GM12878 (cell line): Measurements from ENCODE around the gene SNAP23. TPM values are rescaled to one million over a fixed set of nuclear protein-coding genes. Genes with fewer than 3 reads are reported as not detected.
A peak's percentile ranks its signal among the peaks of the same experiment; 100 is the strongest.

Experiments used
- BMI1 ChIP-seq: fragments of 450-650 bp; IDR thresholded peaks from 2 replicates; pipeline ENCODE4 v1.6.1; 2016; ENCODE audit warnings: mild to moderate bottlenecking, moderate library complexity, borderline replicate concordance
- EGR1 ChIP-seq, 2 experiments: IDR thresholded peaks; 1 replicate in 1 of 2; 2 replicates in 1 of 2; pipeline ENCODE4 v1.6.1; 2011 to 2012; ENCODE audit warnings: low read depth in 2 of 2, low read length in 2 of 2, borderline replicate concordance in 1 of 2, mild to moderate bottlenecking in 1 of 2, moderate library complexity in 1 of 2
- HDAC2 ChIP-seq: fragments of 200-600 bp; sonication (generic); IDR thresholded peaks from 2 replicates; pipeline ENCODE4 v1.6.1; 2017
- IKZF2 ChIP-seq, 2 experiments: fragments of 450-650 bp; IDR thresholded peaks; 2 replicates each; pipeline ENCODE4 v1.6.1; 2017; ENCODE audit warnings: mild to moderate bottlenecking in 2 of 2, moderate library complexity in 2 of 2
- JUND ChIP-seq: IDR thresholded peaks from 2 replicates; pipeline ENCODE4 v1.6.1; 2012; ENCODE audit warnings: low read depth, mild to moderate bottlenecking, low read length, improper control_type of control experiment, moderate library complexity
- KAT2A ChIP-seq: conservative IDR thresholded peaks from 2 replicates; pipeline ENCODE4 v1.6.1; 2011; ENCODE audit warnings: low read depth, low read length; ENCODE audit not compliant: control insufficient read depth
- NR2C1 ChIP-seq: fragments of 450-650 bp; IDR thresholded peaks from 2 replicates; pipeline ENCODE4 v1.6.1; 2017; ENCODE audit warnings: antibody characterized with exemption, mild to moderate bottlenecking, moderate library complexity
- RAD51 ChIP-seq: fragments of 450-650 bp; IDR thresholded peaks from 2 replicates; pipeline ENCODE4 v1.6.1; 2016; ENCODE audit warnings: moderate library complexity, mild to moderate bottlenecking, inconsistent platforms
- SREBF1 ChIP-seq: IDR thresholded peaks from 2 replicates; pipeline ENCODE4 v1.6.1; 2012; ENCODE audit warnings: mild to moderate bottlenecking, low read length
- SUZ12 ChIP-seq: fragments of 200-600 bp; sonication (generic); IDR thresholded peaks from one replicate; pipeline ENCODE4 v1.6.1; 2018; ENCODE audit warnings: antibody characterized with exemption, mild to moderate bottlenecking; ENCODE audit not compliant: unreplicated experiment
- TCF3 ChIP-seq: IDR thresholded peaks from 2 replicates; pipeline ENCODE4 v1.6.1; 2012; ENCODE audit warnings: low read depth, mild to moderate bottlenecking, low read length, borderline replicate concordance; ENCODE audit not compliant: insufficient read depth
- ZNF207 ChIP-seq: fragments of 450-650 bp; IDR thresholded peaks from 2 replicates; pipeline ENCODE4 v1.6.1; 2014; ENCODE audit warnings: antibody characterized with exemption, mild to moderate bottlenecking, borderline replicate concordance
- polyA plus RNA-seq, 11 experiments: library from polyadenylated mRNA; depleted of rRNA in 4 of 11; unstranded in 6 of 11; stranded (reverse) in 5 of 11; fragments of >200 nt; fragmentation: Nextera tagmentation in 4 of 11; fragmentation: Illumina TruSeq in 1 of 11; extraction: Ambion mirVana in 4 of 11; extraction: Trizol in 1 of 11; gene quantifications; 1 replicate in 1 of 11; 2 replicates in 10 of 11; pipeline versions ENCODE4 v1.2.1 to v1.2.3, GENCODE V29; 2011 to 2016; ENCODE audit warnings: inconsistent platforms in 2 of 11, missing spikeins in 2 of 11, low read depth in 1 of 11
- total RNA-seq, 4 experiments: library from RNA; depleted of rRNA in 3 of 4; stranded (reverse); fragments of >200 nt in 3 of 4; fragmentation: Illumina TruSeq in 1 of 4; extraction: Trizol in 1 of 4; gene quantifications; 2 replicates each; pipeline versions ENCODE4 v1.2.1 to v1.2.3, GENCODE V29; 2013 to 2021
- TF ChIP-seq, protein P1 (sequence below): fragments of 450-650 bp; IDR thresholded peaks from 2 replicates; pipeline ENCODE4 v1.6.1; 2018; ENCODE audit warnings: borderline replicate concordance, mild to moderate bottlenecking; ENCODE audit not compliant: partially characterized antibody
- TF ChIP-seq, protein P2 (sequence below): IDR thresholded peaks from 2 replicates; pipeline ENCODE4 v1.6.1; 2011; ENCODE audit warnings: mild to moderate bottlenecking, low read depth, low read length, moderate library complexity; ENCODE audit not compliant: insufficient replicate concordance
- TF ChIP-seq, protein P3 (sequence below): fragments of 450-650 bp; IDR thresholded peaks from 2 replicates; pipeline ENCODE4 v1.6.1; 2017; ENCODE audit warnings: mild to moderate bottlenecking
- TF ChIP-seq, protein P4 (sequence below): IDR thresholded peaks from 2 replicates; pipeline ENCODE4 v1.6.1; 2012; ENCODE audit warnings: low read length, inconsistent platforms

Gene SNAP23
- total and polyA plus RNA-seq, 10 of the 15 experiments (the other 5 are each of a cell fraction or from before 2014, with no cell fraction given): 51.9 to 127 (median 74.6) TPM

DNA sequence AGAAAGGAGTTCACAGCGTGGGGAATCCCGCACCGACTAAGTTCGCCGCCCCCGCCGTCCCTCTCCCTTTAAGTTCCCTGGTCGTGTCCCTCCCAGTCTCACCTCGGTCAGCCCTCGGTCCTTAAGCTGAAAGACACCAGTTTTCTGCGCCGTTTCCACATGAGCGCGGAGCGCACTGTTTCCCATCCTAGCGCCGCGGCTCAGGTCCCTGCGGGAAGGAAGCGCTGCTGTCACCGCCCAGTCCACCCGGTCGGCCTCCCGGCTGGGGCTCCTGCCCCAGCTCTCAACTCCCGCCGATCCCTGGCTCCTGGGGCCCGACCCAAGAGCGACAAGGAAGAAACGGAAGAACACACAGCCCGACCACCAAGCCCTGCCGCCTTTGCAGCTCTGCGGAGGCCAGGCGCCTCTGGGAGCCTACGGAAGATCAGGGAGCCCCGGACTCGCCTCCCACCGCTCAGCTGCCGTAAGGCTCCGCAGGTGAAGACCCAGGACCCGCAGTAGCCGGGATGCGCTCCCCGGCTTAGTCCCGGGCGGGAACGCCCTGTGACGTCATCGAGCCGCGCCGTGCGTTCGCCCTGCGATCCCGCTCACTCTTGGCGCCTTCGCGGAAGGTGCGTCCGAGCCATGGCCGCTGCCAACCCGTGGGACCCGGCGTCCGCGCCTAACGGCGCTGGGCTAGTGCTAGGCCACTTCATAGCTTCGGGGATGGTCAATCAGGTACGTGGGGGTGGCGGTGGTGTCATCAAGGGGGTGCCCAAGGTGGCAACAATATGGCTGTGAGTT lies 53.0 kb downstream of the SNAP23 start, which contains the start of the genes HAUS2 and LRRC57 (continued):
- TF ChIP-seq, protein P1, sequence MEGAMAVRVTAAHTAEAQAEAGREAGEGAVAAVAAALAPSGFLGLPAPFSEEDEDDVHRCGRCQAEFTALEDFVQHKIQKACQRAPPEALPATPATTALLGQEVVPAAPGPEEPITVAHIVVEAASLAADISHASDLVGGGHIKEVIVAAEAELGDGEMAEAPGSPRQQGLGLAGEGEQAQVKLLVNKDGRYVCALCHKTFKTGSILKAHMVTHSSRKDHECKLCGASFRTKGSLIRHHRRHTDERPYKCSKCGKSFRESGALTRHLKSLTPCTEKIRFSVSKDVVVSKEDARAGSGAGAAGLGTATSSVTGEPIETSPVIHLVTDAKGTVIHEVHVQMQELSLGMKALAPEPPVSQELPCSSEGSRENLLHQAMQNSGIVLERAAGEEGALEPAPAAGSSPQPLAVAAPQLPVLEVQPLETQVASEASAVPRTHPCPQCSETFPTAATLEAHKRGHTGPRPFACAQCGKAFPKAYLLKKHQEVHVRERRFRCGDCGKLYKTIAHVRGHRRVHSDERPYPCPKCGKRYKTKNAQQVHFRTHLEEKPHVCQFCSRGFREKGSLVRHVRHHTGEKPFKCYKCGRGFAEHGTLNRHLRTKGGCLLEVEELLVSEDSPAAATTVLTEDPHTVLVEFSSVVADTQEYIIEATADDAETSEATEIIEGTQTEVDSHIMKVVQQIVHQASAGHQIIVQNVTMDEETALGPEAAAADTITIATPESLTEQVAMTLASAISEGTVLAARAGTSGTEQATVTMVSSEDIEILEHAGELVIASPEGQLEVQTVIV: peak; percentile 18
- TF ChIP-seq HDAC2 (no peak), TCF3 (no peak), RAD51 (no peak), BMI1 (no peak), SUZ12 (no peak), ZNF207 (0 out of 2 replicates have a peak, but pooled peaks have one; percentile 71), IKZF2 (IDR thresholded peaks at IDR 0.05) (peak; percentile 52 to 71; a peak in 2 of 4 replicates), KAT2A (no peak), SREBF1 (no peak), JUND (peak; percentile 65; the same call in 1 of the 2 replicates), EGR1 (IDR thresholded peaks at IDR 0.05; ENCODE audit: borderline replicate concordance in 1 of 2, low read depth in 2 of 2, low read length in 2 of 2) (peak in 1 of 2 experiments; percentile 73; a peak in 1 of 3 replicates), NR2C1 (peak; percentile 10; the same call in 1 of the 2 replicates)
- TF ChIP-seq, protein P2, sequence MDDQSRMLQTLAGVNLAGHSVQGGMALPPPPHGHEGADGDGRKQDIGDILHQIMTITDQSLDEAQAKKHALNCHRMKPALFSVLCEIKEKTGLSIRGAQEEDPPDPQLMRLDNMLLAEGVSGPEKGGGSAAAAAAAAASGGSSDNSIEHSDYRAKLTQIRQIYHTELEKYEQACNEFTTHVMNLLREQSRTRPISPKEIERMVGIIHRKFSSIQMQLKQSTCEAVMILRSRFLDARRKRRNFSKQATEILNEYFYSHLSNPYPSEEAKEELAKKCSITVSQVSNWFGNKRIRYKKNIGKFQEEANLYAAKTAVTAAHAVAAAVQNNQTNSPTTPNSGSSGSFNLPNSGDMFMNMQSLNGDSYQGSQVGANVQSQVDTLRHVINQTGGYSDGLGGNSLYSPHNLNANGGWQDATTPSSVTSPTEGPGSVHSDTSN: no peak
- TF ChIP-seq, protein P3, sequence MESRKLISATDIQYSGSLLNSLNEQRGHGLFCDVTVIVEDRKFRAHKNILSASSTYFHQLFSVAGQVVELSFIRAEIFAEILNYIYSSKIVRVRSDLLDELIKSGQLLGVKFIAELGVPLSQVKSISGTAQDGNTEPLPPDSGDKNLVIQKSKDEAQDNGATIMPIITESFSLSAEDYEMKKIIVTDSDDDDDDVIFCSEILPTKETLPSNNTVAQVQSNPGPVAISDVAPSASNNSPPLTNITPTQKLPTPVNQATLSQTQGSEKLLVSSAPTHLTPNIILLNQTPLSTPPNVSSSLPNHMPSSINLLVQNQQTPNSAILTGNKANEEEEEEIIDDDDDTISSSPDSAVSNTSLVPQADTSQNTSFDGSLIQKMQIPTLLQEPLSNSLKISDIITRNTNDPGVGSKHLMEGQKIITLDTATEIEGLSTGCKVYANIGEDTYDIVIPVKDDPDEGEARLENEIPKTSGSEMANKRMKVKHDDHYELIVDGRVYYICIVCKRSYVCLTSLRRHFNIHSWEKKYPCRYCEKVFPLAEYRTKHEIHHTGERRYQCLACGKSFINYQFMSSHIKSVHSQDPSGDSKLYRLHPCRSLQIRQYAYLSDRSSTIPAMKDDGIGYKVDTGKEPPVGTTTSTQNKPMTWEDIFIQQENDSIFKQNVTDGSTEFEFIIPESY: no peak
- TF ChIP-seq, protein P4, sequence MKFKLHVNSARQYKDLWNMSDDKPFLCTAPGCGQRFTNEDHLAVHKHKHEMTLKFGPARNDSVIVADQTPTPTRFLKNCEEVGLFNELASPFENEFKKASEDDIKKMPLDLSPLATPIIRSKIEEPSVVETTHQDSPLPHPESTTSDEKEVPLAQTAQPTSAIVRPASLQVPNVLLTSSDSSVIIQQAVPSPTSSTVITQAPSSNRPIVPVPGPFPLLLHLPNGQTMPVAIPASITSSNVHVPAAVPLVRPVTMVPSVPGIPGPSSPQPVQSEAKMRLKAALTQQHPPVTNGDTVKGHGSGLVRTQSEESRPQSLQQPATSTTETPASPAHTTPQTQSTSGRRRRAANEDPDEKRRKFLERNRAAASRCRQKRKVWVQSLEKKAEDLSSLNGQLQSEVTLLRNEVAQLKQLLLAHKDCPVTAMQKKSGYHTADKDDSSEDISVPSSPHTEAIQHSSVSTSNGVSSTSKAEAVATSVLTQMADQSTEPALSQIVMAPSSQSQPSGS: no peak
